GM23338 (cell line): ENCODE results near the gene ACTR6. TPM values are rescaled to one million over a fixed set of nuclear protein-coding genes. Genes with fewer than 3 reads are reported as not detected.

Source experiments
- ATAC-seq: fragments of 200-7000 bp; cut with Tn5 transposase; 3 replicates; pipeline ENCODE4 v1.9.1; 2020
- DNase-seq: peaks from one replicate; pipeline ENCODE4 v3.0.0-alpha.2; 2015; ENCODE audit warnings: low spot score
- H2AFZ ChIP-seq: fragments of 200-600 bp; sonication (generic); 2 replicates; pipeline ENCODE4 v1.8.0; 2016; ENCODE audit warnings: antibody characterized with exemption, mild to moderate bottlenecking, moderate library complexity
- H3F3A ChIP-seq: fragments of 200-600 bp; sonication (generic); replicated peaks from 2 replicates; pipeline ENCODE4 v1.8.0; 2017; ENCODE audit warnings: antibody characterized with exemption, mixed run types, low read depth
- H3K27ac ChIP-seq: fragments of 200-600 bp; sonication (generic); 2 replicates; pipeline ENCODE4 v1.6.1; 2016; ENCODE audit warnings: low read depth
- H3K27me3 ChIP-seq: fragments of 200-600 bp; sonication (generic); 2 replicates; pipeline ENCODE4 v1.8.0; 2016; ENCODE audit warnings: mild to moderate bottlenecking, mixed run types, moderate library complexity; ENCODE audit not compliant: insufficient read depth
- H3K36me3 ChIP-seq: fragments of 200-600 bp; sonication (generic); 2 replicates; pipeline ENCODE4 v1.8.0; 2016; ENCODE audit warnings: mild to moderate bottlenecking; ENCODE audit not compliant: insufficient read depth
- H3K4me1 ChIP-seq: fragments of 200-600 bp; sonication (generic); 2 replicates; pipeline ENCODE4 v1.8.0; 2016; ENCODE audit warnings: mild to moderate bottlenecking, moderate library complexity; ENCODE audit not compliant: insufficient read depth
- H3K4me2 ChIP-seq: fragments of 200-600 bp; sonication (generic); 2 replicates; pipeline ENCODE4 v1.7.1; 2017; ENCODE audit warnings: mixed run types
- H3K4me3 ChIP-seq: fragments of 200-600 bp; sonication (generic); 2 replicates; pipeline ENCODE4 v1.6.1; 2016; ENCODE audit warnings: mixed run types
- H3K79me2 ChIP-seq: fragments of 200-600 bp; sonication (generic); replicated peaks from 2 replicates; pipeline ENCODE4 v1.8.0; 2017; ENCODE audit warnings: mild to moderate bottlenecking; ENCODE audit not compliant: insufficient read depth
- H3K9me2 ChIP-seq: fragments of 200-600 bp; sonication (generic); 2 replicates; pipeline ENCODE4 v1.8.0; 2017; ENCODE audit not compliant: insufficient read depth
- H4K20me1 ChIP-seq: fragments of 200-600 bp; sonication (generic); replicated peaks from 2 replicates; pipeline ENCODE4 v1.8.0; 2017; ENCODE audit warnings: mild to moderate bottlenecking; ENCODE audit not compliant: insufficient read depth
- H3K27ac Mint-ChIP-seq: 2 replicates; pipeline ENCODE4 v1.8.0; 2020; ENCODE audit warnings: inconsistent platforms, mild to moderate bottlenecking, moderate library complexity, mixed read lengths
- H3K27me3 Mint-ChIP-seq: 3 replicates; pipeline ENCODE4 v1.8.0; 2022; ENCODE audit warnings: low read depth, mild to moderate bottlenecking, moderate library complexity, mixed read lengths, inconsistent platforms; ENCODE audit not compliant: insufficient read depth, poor library complexity
- H3K36me3 Mint-ChIP-seq: 3 replicates; pipeline ENCODE4 v1.8.0; 2021; ENCODE audit warnings: low read depth, mild to moderate bottlenecking, inconsistent platforms, moderate library complexity, mixed read lengths
- H3K4me1 Mint-ChIP-seq: 3 replicates; pipeline ENCODE4 v1.8.0; 2020; ENCODE audit warnings: mild to moderate bottlenecking, inconsistent platforms, mixed read lengths
- H3K4me3 Mint-ChIP-seq: 3 replicates; pipeline ENCODE4 v1.8.0; 2021; ENCODE audit warnings: moderate library complexity, mild to moderate bottlenecking, inconsistent platforms, mixed read lengths
- H3K9me3 Mint-ChIP-seq: 3 replicates; pipeline ENCODE4 v1.8.0; 2020; ENCODE audit warnings: moderate library complexity, mild to moderate bottlenecking, inconsistent platforms, mixed read lengths
- CREB1 ChIP-seq: fragments of 250-450 bp; sonication (Bioruptor Pico); IDR thresholded peaks from 2 replicates; pipeline ENCODE4 v1.5.0; 2020; ENCODE audit warnings: low read depth, mild to moderate bottlenecking, moderate library complexity
- ETS1 ChIP-seq: IDR thresholded peaks from 2 replicates; pipeline ENCODE4 v1.6.1; 2016; ENCODE audit warnings: antibody characterized with exemption
- EZH2phosphoT487 ChIP-seq: fragments of 200-600 bp; sonication (generic); IDR thresholded peaks from one replicate; pipeline ENCODE4 v1.8.1; 2018; ENCODE audit warnings: antibody characterized with exemption; ENCODE audit not compliant: unreplicated experiment
- JUNB ChIP-seq: IDR thresholded peaks from one replicate; pipeline ENCODE4 v1.6.1; 2016; ENCODE audit warnings: antibody characterized with exemption; ENCODE audit not compliant: unreplicated experiment
- NANOG ChIP-seq: IDR thresholded peaks from 2 replicates; pipeline ENCODE4 v1.6.1; 2016; ENCODE audit warnings: antibody characterized with exemption, borderline replicate concordance
- POLR2AphosphoS5 ChIP-seq: IDR thresholded peaks from 2 replicates; pipeline ENCODE4 v1.6.1; 2016; ENCODE audit warnings: antibody characterized with exemption, low read depth
- STAT1 ChIP-seq: IDR thresholded peaks from one replicate; pipeline ENCODE4 v1.6.1; 2016; ENCODE audit warnings: antibody characterized with exemption; ENCODE audit not compliant: unreplicated experiment
- ZNF114 ChIP-seq: fragments of 250-450 bp; sonication (Bioruptor Pico); IDR thresholded peaks from 2 replicates; pipeline ENCODE4 v1.5.0; 2020; ENCODE audit warnings: mild to moderate bottlenecking, moderate library complexity
- ZNF462 ChIP-seq: fragments of 250-450 bp; sonication (Bioruptor Pico); IDR thresholded peaks from 2 replicates; pipeline ENCODE4 v1.5.0; 2020; ENCODE audit warnings: mild to moderate bottlenecking, moderate library complexity
- polyA plus RNA-seq: library from polyadenylated mRNA; unstranded; fragments of >200 nt; fragmentation: Nextera tagmentation; extraction: Ambion mirVana; gene quantifications from 2 replicates; pipeline ENCODE4 v1.2.1, GENCODE V29; 2016
- total RNA-seq: library from RNA; depleted of rRNA; stranded (reverse); fragments of >200 nt; shearing (Covaris generic); gene quantifications from 2 replicates; pipeline ENCODE4 v1.2.3, GENCODE V29; 2014
- TF ChIP-seq, protein P1 (sequence below): IDR thresholded peaks from one replicate; pipeline ENCODE4 v1.6.1; 2018; ENCODE audit warnings: antibody characterized with exemption; ENCODE audit not compliant: unreplicated experiment

Gene ACTR6
- total and polyA plus RNA-seq, 2 experiments from 2014 or later: 30.1 to 42.5 TPM

GRCh38 chr12:100166232-100166631 is 34.4 kb upstream of the ACTR6 start:
- no peak for ATAC-seq
- TF ChIP-seq POLR2AphosphoS5: no peak
- TF ChIP-seq ZNF462: no peak
- TF ChIP-seq STAT1: no peak
- no peak for TF ChIP-seq NANOG
- no peak for TF ChIP-seq ZNF114 (CRISPR knock-in tag)
- TF ChIP-seq JUNB: no peak
- TF ChIP-seq, protein P1, sequence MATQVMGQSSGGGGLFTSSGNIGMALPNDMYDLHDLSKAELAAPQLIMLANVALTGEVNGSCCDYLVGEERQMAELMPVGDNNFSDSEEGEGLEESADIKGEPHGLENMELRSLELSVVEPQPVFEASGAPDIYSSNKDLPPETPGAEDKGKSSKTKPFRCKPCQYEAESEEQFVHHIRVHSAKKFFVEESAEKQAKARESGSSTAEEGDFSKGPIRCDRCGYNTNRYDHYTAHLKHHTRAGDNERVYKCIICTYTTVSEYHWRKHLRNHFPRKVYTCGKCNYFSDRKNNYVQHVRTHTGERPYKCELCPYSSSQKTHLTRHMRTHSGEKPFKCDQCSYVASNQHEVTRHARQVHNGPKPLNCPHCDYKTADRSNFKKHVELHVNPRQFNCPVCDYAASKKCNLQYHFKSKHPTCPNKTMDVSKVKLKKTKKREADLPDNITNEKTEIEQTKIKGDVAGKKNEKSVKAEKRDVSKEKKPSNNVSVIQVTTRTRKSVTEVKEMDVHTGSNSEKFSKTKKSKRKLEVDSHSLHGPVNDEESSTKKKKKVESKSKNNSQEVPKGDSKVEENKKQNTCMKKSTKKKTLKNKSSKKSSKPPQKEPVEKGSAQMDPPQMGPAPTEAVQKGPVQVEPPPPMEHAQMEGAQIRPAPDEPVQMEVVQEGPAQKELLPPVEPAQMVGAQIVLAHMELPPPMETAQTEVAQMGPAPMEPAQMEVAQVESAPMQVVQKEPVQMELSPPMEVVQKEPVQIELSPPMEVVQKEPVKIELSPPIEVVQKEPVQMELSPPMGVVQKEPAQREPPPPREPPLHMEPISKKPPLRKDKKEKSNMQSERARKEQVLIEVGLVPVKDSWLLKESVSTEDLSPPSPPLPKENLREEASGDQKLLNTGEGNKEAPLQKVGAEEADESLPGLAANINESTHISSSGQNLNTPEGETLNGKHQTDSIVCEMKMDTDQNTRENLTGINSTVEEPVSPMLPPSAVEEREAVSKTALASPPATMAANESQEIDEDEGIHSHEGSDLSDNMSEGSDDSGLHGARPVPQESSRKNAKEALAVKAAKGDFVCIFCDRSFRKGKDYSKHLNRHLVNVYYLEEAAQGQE: no peak
- TF ChIP-seq CREB1 (CRISPR knock-in tag): no peak
- no peak for TF ChIP-seq ETS1
- no peak for TF ChIP-seq EZH2phosphoT487
- no peak overlapping the region for H3K4me3 Mint-ChIP-seq

More at GRCh38 chr12:100166232-100166631, 34.4 kb upstream of the ACTR6 start:
- no peaks in the 10 kb centered on the region for H3K9me2 ChIP-seq
- H4K20me1 ChIP-seq: no peaks in the 10 kb centered on the region
- H3F3A ChIP-seq: no peaks in the 10 kb centered on the region
- Mint-ChIP-seq H3K27ac (no peak overlapping the region), H3K36me3 (peaks cover 32% of the 10 kb centered on the region), H3K9me3 (peaks cover 10% of the 10 kb centered on the region), H3K27me3 (peaks cover 12% of the 10 kb centered on the region), H3K4me1 (peaks cover 35% of the 10 kb centered on the region)
- no peak overlapping the region for H2AFZ ChIP-seq
- H3K36me3 ChIP-seq: 0 out of 2 replicates have a peak, but pooled peaks cover 4% of the 10 kb centered on the region
- H3K4me1 ChIP-seq: peaks cover 20% of the 10 kb centered on the region
- H3K27me3 ChIP-seq: no peaks in the 10 kb centered on the region
- H3K4me3 ChIP-seq: no peak overlapping the region
- H3K27ac ChIP-seq: no peak overlapping the region
- H3K4me2 ChIP-seq: no peak overlapping the region
- no peak for DNase-seq
- H3K79me2 ChIP-seq: no peaks in the 10 kb centered on the region
